ENCODE data around the gene SIK2.
"Not testable (repeated sequence)": the region's sequence is repeated elsewhere in the genome, so short reads cannot be mapped to it uniquely, and the experiment has no call there.

Gene SIK2

GRCh38 chr11:111698852-111699559 is 96.8 kb downstream of the SIK2 start:
- DNase-seq (ENCODE audit: low read depth in 2 of 2) = no peak

GRCh38 chr11:111699579-111700156 is 97.4 kb downstream of the SIK2 start:
- DNase-seq (ENCODE audit: low read depth in 2 of 2) = no peak

DNA sequence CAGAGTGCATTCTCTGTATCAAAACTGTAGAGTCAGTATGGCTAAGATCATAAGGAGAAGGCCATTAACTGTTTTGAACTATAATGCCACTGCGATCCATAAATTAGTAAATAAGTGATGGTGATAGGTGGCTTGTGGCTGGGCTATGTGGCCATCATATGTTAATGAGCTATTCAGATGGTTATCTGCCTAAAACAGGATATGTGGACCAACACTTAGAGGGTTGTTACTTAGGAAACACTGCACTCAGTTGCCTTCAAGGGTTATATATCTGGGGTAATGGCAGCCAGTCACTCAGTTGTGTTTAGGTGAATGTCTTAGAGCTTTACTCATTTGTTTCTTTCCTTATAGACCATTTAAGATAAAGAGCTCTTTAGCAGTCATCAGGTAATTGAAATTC is 97.9 kb downstream of the SIK2 start:
- no peak for DNase-seq (ENCODE audit: low read depth in 2 of 2)

GRCh38 chr11:111702623-111703022 is 100.4 kb downstream of the SIK2 start:
- DNase-seq (ENCODE audit: low read depth in 2 of 2) = no peak

GRCh38 chr11:111703576-111703975 is 101.3 kb downstream of the SIK2 start:
- DNase-seq (ENCODE audit: low read depth in 2 of 2) = no peak

- no peak for DNase-seq (ENCODE audit: low read depth in 2 of 2)
Observed at GRCh38 chr11:111707039-111707690, 104.9 kb downstream of the SIK2 start.

DNA sequence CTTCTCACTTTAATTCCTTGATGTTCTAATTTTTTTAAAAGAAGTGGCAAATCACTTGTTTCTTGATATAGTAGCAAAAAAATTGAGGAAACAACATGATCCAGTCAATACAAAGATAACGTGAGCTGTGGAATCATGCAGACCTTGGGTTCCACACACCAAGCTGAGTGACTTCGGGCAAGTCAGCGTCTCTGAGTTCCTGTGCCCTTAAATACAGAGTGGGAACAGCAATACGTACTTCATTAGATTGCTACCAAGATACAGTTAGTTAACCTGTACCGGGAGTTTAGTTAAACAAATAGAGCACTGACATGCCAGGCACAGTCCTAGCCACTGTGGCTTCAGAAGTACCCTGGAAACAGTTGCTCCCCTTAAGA is 105.4 kb downstream of the SIK2 start:
- DNase-seq (ENCODE audit: low read depth in 2 of 2) = no peak

DNA sequence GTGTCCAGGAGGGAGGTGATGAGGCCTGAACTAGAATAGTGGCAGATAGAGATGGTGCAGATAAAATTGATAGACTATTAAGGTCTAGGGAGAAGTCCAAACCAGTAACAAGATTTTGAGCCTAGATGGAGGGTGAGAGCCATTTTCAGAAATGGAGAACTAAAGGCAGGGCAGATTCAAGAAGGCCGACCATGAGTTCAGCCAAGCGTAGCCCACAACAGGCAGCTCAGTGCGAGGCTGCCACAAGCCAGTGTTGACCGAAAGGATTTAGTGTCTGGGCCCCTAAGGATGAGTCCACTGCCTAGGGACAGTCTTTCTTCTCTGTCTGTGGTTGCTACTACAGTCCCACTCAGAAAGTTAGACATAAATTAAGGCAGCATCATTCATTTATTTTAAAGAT is 112.3 kb downstream of the SIK2 start:
- DNase-seq (ENCODE audit: low read depth in 2 of 2) = no peak

GRCh38 chr11:111715142-111715816 is 113.0 kb downstream of the SIK2 start:
- DNase-seq (ENCODE audit: low read depth in 2 of 2) = no peak

DNA sequence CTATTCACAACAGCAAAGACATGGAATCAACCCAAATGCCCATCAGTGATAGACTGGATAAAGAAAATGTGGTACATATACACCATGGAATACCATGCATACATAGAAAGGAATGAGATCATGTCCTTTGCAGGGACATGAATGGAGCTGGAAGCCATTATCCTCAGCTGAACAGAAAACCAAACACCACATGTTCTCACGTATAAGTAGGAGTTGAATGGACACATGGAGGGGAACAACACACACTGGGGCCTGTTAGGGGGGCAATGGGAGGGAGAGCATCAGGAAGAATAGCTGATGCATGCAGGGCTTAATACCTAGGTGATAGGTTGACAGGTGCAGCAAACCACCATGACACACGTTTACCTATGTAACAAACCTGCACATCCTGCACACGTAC is 115.4 kb downstream of the SIK2 start:
- DNase-seq (ENCODE audit: low read depth in 2 of 2) = not testable (repeated sequence)

GRCh38 chr11:111718436-111718835 is 116.2 kb downstream of the SIK2 start:
- DNase-seq (ENCODE audit: low read depth in 2 of 2) = no peak

GRCh38 chr11:111718859-111719258 is 116.6 kb downstream of the SIK2 start:
- no peak for DNase-seq (ENCODE audit: low read depth in 2 of 2)

DNA sequence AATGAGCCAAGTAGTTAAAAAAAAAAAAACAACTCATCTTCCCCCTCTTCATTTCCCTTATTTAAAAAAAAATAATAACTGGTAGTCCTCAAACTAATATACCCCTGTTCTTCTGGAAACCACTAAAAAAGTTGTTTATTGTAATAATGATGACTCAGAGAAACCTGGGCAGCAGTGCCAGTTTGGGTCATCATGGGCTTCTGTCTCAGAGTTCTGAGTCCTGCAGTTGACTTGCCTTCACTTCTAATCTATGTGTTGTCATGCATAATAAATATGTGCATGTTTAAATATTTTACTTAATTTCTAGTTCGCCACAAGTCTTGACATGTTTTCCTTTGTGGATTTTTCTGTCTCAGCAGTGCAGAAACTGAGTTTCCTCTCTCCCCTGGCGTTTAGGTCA is 117.1 kb downstream of the SIK2 start:
- no peak for DNase-seq (ENCODE audit: low read depth in 2 of 2)

GRCh38 chr11:111720801-111721494 is 118.7 kb downstream of the SIK2 start:
- no peak for DNase-seq (ENCODE audit: low read depth in 2 of 2)

GRCh38 chr11:111722501-111722900 is 120.3 kb downstream of the SIK2 start:
- no peak for DNase-seq (ENCODE audit: low read depth in 2 of 2)

GRCh38 chr11:111723595-111723994 is 121.3 kb downstream of the SIK2 start:
- no peak for DNase-seq (ENCODE audit: low read depth in 2 of 2)

DNA sequence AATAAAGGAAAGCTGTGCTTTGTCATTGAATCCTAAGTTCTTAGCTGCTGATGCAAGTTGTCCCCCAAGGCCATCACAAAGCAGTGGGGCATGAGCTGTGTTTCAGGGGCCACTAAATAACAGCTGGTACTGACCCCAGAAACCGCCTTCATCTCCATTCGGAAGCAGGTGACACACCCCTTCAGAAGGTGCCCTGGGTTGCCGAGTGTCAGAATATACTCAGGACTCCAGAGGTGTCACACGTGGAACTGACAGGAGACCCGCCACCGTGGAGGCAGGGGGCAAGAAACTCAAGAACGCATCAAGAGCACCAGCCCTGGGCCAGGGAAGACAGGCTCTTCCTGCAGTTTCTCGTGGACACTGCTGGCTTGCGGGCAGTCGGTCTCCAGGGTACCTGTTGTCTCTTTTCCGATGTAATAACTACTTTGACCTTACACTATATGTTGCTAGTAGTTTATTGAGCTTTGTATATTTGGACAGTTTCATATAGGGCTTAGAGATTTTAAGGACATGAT is 122.4 kb downstream of the SIK2 start:
- no peak for DNase-seq (ENCODE audit: low read depth in 2 of 2)

DNA sequence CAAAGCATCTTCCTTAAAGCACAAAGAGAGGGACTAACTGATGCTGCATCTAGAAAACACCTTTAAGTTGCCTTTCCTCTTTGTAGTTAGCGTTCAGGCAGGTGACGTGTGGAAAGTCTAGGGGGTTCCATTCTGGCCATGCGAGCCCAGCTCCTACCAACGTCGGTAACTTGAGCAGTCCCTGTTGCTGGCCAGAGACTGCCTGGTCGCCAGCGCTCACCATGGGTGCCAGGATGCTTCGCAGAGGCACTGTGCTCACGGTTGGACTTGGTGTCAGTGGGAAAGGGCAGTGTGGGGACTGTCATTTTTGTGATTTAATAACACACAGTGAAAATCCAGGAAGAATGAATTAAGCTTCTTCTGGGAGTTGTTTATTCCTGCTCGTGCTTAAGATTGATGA is 123.4 kb downstream of the SIK2 start:
- no peak for DNase-seq (ENCODE audit: low read depth in 2 of 2)

DNA sequence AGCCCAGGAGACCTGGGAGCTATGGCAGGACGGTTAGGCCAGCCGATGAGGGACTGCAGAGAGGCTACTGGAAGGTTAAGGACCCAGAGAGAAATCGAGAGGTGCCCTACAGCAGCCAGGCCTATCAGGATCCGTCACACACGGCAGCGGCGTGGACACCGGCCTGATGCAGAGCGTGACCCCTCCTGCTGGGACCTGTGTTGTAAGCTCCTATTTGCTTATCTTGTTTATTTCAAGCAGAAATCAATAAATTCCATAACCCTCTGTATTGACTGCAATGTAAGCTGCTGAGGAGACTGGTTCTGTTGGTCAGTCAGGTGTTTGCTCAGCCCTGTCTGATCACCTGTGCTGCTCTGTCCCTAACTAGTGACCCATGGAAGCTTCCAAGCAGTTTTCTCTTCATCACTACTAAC is 124.1 kb downstream of the SIK2 start:
- DNase-seq (ENCODE audit: low read depth in 2 of 2) = no peak

- DNase-seq (ENCODE audit: low read depth in 2 of 2) = no peak
Observed at GRCh38 chr11:111727431-111727830, 125.2 kb downstream of the SIK2 start.

DNA sequence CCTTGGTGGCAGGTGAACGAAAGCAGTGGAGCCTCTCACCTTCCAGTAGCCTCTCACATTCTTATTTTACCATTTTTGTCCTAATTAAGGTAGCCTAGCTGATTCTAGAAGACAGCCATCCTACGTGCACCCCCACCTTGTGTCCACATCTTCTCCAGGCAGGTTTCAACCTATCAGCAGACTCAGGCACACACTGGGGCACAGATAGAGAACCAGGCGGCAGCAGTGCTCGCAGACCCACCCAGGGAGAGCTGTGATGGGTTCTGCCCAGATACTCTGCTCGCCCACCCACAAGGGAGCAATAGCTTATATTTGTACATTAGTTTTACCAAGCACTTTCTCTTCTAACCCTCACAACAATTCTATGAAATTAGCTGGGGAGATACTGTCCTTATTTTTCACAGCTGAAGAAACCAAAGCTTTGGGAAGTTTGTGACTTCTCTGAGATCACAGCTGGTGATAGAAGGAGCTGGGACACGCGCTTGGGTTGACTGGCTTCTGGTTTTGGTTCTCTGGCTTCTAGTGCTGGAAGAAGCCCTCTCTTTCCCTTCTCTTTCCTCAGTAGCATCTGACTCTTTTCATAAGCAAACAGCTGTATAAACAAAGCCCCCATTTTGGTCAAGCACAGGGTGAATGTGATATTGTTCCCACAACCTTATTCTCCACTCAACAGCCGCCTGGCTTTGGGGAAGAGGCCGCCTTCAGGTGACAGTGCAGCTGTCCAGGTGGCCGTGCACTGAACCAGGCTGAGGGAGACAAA is 127.0 kb downstream of the SIK2 start:
- no peak for DNase-seq (ENCODE audit: low read depth in 2 of 2)

Data from stimulated activated CD4-positive, alpha-beta T cell treated with anti-CD3 and anti-CD28 coated beads, Interleukin-15, amount 100 ng/mL, for 48 hours (primary cell).